GM12872 (cell line): ENCODE data around the gene HOXD4.

ENCODE experiments used
- TF ChIP-seq, protein P1 (sequence below): IDR thresholded peaks from 3 replicates; pipeline ENCODE4 v1.5.1; 2011; ENCODE audit warnings: low read depth, mild to moderate bottlenecking, low read length, moderate library complexity; ENCODE audit not compliant: insufficient read depth

The HOXD4 gene

DNA sequence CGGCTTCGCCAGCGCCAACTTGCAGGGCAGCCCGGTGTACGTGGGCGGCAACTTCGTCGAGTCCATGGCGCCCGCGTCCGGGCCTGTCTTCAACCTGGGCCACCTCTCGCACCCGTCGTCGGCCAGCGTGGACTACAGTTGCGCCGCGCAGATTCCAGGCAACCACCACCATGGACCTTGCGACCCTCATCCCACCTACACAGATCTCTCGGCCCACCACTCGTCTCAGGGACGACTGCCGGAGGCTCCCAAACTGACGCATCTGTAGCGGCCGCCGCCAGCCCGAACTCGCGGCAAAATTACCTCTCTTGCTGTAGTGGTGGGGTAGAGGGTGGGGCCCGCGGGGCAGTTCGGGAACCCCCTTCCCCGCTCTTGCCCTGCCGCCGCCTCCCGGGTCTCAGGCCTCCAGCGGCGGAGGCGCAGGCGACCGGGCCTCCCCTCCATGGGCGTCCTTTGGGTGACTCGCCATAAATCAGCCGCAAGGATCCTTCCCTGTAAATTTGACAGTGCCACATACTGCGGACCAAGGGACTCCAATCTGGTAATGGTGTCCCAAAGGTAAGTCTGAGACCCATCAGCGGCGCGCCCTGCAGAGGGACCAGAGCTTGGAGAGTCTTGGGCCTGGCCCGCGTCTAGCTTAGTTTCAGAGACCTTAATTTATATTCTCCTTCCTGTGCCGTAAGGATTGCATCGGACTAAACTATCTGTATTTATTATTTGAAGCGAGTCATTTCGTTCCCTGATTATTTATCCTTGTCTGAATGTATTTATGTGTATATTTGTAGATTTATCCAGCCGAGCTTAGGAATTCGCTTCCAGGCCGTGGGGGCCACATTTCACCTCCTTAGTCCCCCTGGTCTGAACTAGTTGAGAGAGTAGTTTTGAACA lies 20.9 kb downstream of the HOXD4 start:
- TF ChIP-seq, protein P1, sequence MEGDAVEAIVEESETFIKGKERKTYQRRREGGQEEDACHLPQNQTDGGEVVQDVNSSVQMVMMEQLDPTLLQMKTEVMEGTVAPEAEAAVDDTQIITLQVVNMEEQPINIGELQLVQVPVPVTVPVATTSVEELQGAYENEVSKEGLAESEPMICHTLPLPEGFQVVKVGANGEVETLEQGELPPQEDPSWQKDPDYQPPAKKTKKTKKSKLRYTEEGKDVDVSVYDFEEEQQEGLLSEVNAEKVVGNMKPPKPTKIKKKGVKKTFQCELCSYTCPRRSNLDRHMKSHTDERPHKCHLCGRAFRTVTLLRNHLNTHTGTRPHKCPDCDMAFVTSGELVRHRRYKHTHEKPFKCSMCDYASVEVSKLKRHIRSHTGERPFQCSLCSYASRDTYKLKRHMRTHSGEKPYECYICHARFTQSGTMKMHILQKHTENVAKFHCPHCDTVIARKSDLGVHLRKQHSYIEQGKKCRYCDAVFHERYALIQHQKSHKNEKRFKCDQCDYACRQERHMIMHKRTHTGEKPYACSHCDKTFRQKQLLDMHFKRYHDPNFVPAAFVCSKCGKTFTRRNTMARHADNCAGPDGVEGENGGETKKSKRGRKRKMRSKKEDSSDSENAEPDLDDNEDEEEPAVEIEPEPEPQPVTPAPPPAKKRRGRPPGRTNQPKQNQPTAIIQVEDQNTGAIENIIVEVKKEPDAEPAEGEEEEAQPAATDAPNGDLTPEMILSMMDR: no peak

DNA sequence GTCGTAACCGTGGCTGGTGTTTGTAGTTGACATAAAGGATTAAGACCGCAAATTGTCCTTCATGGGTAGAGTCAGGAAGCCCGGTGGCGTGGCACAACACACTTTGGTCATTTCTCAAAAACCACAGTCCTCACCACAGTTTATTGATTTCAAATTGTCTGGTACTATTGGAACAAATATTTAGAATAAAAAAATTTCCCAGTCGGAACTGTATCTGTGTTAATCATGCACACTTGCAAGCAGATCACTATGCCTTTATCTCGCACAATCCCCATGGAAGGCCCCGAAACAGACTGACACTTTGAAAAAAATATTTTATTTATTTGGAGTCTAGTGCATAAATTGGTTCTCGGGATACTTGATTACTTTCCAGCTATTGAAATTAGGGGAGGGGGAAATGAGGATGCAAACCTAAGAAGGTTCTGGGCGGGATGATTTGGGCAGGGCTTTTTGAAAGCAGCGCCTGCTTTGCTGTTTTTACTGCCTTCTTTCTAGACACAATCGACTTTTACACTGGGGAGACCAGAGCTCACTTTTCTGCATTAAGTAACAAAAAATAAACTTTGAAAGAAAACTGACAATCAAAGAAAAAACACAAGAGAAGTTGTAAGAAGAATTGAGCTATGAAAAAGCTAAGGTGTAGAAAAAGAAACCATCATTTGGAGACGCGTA lies 21.7 kb downstream of the HOXD4 start:
- TF ChIP-seq, protein P1: no peak

DNA sequence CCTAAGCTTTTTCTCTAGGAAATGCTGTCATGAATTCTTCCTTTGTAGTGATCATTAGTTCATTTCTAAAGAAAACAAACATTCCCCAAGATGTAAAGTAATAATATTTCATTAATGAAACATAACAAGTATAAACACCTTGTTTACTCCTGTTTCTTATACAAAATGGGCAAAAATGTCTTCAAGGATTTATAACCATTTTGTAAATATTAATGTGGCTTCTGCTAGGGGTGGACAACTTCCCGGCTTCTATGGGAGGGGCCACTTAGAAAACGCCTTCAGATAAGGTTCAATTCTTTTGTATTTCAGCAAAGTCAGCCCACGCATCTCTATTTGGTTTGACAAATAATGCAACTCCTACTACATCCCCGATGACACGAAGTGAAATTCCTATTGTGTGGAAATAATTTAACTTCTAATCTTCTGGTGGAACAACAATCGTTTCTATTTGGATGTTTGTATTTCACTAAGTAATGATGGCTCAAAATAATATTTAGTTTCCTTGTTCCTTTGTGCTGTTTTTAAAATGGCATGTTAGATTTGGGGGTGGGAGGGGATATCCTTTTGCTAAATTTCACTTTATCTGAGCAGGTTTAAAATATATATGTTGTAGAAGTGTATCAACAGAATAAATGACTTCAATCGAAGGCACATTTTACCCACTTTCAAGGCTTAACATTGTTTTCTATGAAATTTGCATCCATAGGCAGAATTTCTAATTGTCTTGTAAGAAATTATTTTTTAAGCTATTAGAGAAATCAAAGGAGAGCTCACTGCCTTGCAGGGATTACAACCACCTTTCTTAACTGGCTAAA lies 22.4 kb downstream of the HOXD4 start:
- TF ChIP-seq, protein P1: no peak

DNA sequence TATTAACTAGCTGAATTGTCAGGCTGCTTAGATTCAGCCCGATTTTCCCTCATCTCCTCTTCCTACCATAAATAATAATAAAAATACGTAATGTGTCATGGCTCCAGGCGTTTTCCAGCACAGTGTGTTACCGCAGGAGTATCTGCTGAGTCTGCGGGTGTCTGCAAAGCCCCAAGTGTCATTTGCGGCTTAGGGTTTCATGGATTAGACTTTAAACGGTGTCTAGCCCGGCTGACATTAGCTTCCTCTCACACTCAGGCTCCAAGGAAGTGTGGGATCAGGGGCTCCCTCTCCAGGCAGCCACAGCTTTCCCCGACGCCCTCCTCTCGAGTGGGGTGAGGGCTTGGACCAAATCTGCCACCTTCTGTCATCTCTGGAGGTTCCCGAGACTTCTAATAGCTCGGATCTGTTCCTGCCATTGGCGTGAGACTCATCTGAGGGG lies 23.1 kb downstream of the HOXD4 start:
- TF ChIP-seq, protein P1: no peak

DNA sequence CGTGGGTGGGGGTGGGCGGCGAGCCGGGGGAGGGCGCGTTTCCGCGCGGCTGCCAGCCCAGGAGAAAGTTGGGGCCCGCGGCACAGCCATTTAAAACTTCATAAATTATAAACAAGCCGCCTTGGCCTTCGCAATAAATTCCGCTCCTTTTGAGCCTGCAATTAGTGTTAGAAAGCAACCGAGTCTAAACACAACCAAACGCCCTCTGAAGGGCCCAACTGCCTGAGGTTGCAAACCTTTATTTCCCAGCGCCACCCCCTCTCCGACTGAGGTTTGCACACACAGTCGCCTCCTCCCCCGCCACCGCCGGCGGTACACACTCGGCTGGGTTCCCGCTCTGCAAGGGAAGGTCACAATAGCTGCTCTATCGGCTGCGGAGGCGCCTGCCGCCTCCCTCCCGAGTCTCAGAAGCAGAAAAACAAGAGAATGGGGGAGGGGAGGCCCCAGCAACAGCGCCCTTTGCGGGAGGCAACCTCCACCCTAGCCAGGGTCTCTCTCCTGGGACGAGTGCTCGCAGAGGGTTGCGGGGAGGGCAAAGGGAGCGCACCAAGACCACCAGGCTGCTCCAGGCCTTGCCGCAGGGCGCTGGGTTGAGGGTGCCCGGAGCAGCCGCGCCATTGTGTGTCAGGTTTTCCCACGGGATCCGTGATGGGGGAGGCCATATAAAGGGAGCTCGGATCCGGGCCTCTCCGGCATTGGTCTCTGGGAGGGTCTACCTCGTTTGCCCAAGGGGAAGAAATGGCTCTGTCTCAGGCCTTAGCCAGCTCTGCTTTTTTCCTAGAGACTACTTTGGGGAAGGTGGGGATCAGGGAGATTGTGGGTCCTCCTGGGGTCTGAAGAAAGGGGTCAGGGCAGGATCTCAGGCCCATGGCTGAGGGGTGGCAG lies 23.7 kb downstream of the HOXD4 start:
- TF ChIP-seq, protein P1: no peak

DNA sequence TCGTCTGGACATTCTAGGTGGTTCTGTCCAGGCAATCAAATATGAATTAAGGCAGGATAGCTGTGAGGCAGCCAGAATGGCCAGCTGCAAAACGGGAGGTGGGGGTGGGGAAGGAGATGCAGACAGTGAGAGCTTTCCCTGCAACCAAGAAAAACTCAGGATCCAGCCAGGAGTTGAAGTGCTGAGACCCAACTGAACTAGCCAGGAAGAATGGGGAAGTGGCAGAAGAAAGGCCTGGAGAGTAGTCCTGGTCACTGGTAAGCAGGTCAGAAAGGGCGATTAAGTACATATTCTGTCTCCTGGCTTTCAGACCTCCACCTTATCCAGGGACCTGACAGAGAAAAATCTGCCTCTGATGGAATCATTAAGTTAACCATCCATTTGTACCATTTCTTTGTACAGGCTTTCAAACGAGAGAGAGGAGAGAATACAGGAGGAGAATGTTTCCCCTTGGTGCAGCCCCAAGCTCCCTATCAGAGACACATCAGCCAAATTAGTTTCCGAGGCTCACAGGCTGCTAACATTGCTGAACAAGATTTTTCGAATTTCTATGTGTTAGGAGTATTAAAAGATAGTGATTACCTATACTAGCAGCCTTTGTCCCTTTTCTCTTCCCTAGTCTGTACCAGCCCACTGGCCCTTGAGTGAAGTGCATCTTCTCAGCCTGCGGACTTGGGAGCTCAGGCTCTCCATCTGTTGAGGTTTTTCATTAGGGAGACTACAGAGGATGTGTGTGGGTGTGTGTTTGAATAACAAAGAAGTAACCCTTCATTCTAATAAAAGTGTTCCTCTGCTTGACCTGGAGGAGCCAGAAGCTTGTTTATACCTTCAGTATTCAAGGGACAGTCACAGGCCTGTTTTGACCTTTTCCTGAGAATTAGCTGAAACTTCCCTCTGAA lies 24.6 kb downstream of the HOXD4 start:
- TF ChIP-seq, protein P1: no peak
